Urinary bladder (tissue), 4 donors: ENCODE results near the gene SNRPD1. TPM values are rescaled to one million over a fixed set of nuclear protein-coding genes. Genes with fewer than 3 reads are reported as not detected.
"Not testable (repeated sequence)": the region's sequence is repeated elsewhere in the genome, so short reads cannot be mapped to it uniquely, and the experiment has no call there.

Experiments
- DNase-seq: peaks from one replicate; pipeline ENCODE4 v3.0.0-alpha.2; 2015; ENCODE audit errors: extremely low spot score
- H3K27ac ChIP-seq: one replicate; pipeline ENCODE4 v1.5.1; 2013; ENCODE audit warnings: low read depth, mild to moderate bottlenecking, moderate library complexity
- H3K36me3 ChIP-seq: one replicate; pipeline ENCODE4 v1.6.1; 2013; ENCODE audit warnings: mild to moderate bottlenecking, moderate library complexity; ENCODE audit not compliant: insufficient read depth
- H3K4me1 ChIP-seq: one replicate; pipeline ENCODE4 v1.6.1; 2013; ENCODE audit warnings: mild to moderate bottlenecking, moderate library complexity; ENCODE audit not compliant: insufficient read depth
- H3K4me3 ChIP-seq: one replicate; pipeline ENCODE4 v1.5.1; 2013; ENCODE audit warnings: low read depth, low read length
- WGBS: extraction: QIAGEN DNeasy Blood & Tissue Kit; methylation state at CpG from one replicate; pipeline ENCODE4 v1.1.7; 2013; 5-methylcytosine and 5-hydroxymethylcytosine counted together
- polyA plus RNA-seq: library from polyadenylated mRNA; stranded (reverse); fragments of 200-250 nt; gene quantifications from one replicate; pipeline ENCODE4 v1.2.3, GENCODE V29; 2013
- total RNA-seq: library from RNA; depleted of rRNA; stranded (reverse); fragments of >200 nt; gene quantifications from one replicate; pipeline ENCODE4 v1.2.3, GENCODE V29; 2014
- donor health status: healthy with polysubstance abuse.
- donor health status: healthy.

The SNRPD1 gene
- total and polyA plus RNA-seq, 2 donors: 10.6 to 15.5 TPM

GRCh38 chr18:21605213-21605612, 6.9 kb upstream of the SNRPD1 start:
- no peaks in the 10 kb centered on the region for H3K36me3 ChIP-seq
- H3K4me1 ChIP-seq: no peaks in the 10 kb centered on the region
- DNase-seq: no peak
- no peak overlapping the region for H3K4me3 ChIP-seq
- no peak overlapping the region for H3K27ac ChIP-seq

- 56% methylated on average over 30 of the region's 30 CpGs for WGBS
- not testable (repeated sequence) for H3K36me3 ChIP-seq, H3K27ac ChIP-seq, H3K4me1 ChIP-seq, DNase-seq
- H3K4me3 ChIP-seq: peak overlapping the region; percentile 92
Measured at GRCh38 chr18:21611401-21612124, 551 bp upstream of the SNRPD1 start.

- H3K4me3 ChIP-seq: not testable (repeated sequence)
Measured at GRCh38 chr18:21621640-21622039, 9.5 kb downstream of the SNRPD1 start.

GRCh38 chr18:21629089-21629832, 17.1 kb downstream of the SNRPD1 start:
- DNase-seq: no peak
- Histone ChIP-seq H3K4me3 (no peak overlapping the region), H3K36me3 (peaks cover 3% of the 10 kb centered on the region), H3K27ac (no peak overlapping the region), H3K4me1 (no peaks in the 10 kb centered on the region)
- 90% methylated on average over 9 of the region's 9 CpGs for WGBS

More at GRCh38 chr18:21621640-21622039, 9.5 kb downstream of the SNRPD1 start:
- 91% methylated on average over 9 of the region's 9 CpGs for WGBS
- not testable (repeated sequence) for H3K36me3 ChIP-seq, H3K4me1 ChIP-seq, H3K27ac ChIP-seq, DNase-seq

GRCh38 chr18:21632393-21632792, 20.3 kb downstream of the SNRPD1 start:
- DNase-seq: no peak
- Histone ChIP-seq H3K4me3 (no peak overlapping the region), H3K4me1 (no peaks in the 10 kb centered on the region), H3K27ac (no peak overlapping the region), H3K36me3 (no peaks in the 10 kb centered on the region)
- WGBS: 100% methylated on average over 1 of the region's 1 CpG

- H3K36me3 ChIP-seq: no peaks in the 10 kb centered on the region
- no peak overlapping the region for H3K27ac ChIP-seq
- WGBS: 81% methylated on average over 4 of the region's 4 CpGs
Measured at GRCh38 chr18:21634588-21635199, 22.6 kb downstream of the SNRPD1 start.

GRCh38 chr18:21636769-21637168, 24.7 kb downstream of the SNRPD1 start:
- H3K36me3 ChIP-seq: no peaks in the 10 kb centered on the region
- no peak overlapping the region for H3K27ac ChIP-seq
- 87% methylated on average over 13 of the region's 13 CpGs for WGBS
- DNase-seq: no peak
- H3K4me1 ChIP-seq: no peaks in the 10 kb centered on the region
- no peak overlapping the region for H3K4me3 ChIP-seq

More at GRCh38 chr18:21634588-21635199, 22.6 kb downstream of the SNRPD1 start:
- DNase-seq: no peak
- Histone ChIP-seq H3K4me1 (no peaks in the 10 kb centered on the region), H3K4me3 (no peak overlapping the region)

- no peaks in the 10 kb centered on the region for H3K4me1 ChIP-seq
- DNase-seq: no peak
- no peak overlapping the region for H3K27ac ChIP-seq
- no peak overlapping the region for H3K4me3 ChIP-seq
- no peaks in the 10 kb centered on the region for H3K36me3 ChIP-seq
- 89% methylated on average over 3 of the region's 3 CpGs for WGBS
Measured at GRCh38 chr18:21638822-21639221, 26.7 kb downstream of the SNRPD1 start.

- not testable (repeated sequence) for H3K36me3 ChIP-seq, H3K4me1 ChIP-seq, DNase-seq, H3K27ac ChIP-seq, H3K4me3 ChIP-seq
- WGBS: 99% methylated on average over 5 of the region's 5 CpGs
Measured at GRCh38 chr18:21640375-21640774, 28.3 kb downstream of the SNRPD1 start.

GRCh38 chr18:21650311-21650710, 38.2 kb downstream of the SNRPD1 start:
- no peaks in the 10 kb centered on the region for H3K4me1 ChIP-seq
- DNase-seq: no peak
- WGBS: 53% methylated on average over 1 of the region's 1 CpG
- H3K4me3 ChIP-seq: no peak overlapping the region
- no peaks in the 10 kb centered on the region for H3K36me3 ChIP-seq
- H3K27ac ChIP-seq: no peak overlapping the region

- H3K36me3 ChIP-seq: peaks cover 1% of the 10 kb centered on the region
- WGBS: 97% methylated on average over 4 of the region's 4 CpGs
- no peak overlapping the region for H3K4me3 ChIP-seq
- DNase-seq: no peak
- H3K27ac ChIP-seq: no peak overlapping the region
- no peaks in the 10 kb centered on the region for H3K4me1 ChIP-seq
Measured at GRCh38 chr18:21652073-21652472, 40.0 kb downstream of the SNRPD1 start.

- no peaks in the 10 kb centered on the region for H3K4me1 ChIP-seq
- peaks cover 2% of the 10 kb centered on the region for H3K36me3 ChIP-seq
- H3K27ac ChIP-seq: no peak overlapping the region
- 91% methylated on average over 3 of the region's 3 CpGs for WGBS
- DNase-seq: no peak
- H3K4me3 ChIP-seq: no peak overlapping the region
Measured at GRCh38 chr18:21653361-21653760, 41.2 kb downstream of the SNRPD1 start.

- Histone ChIP-seq H3K27ac (no peak overlapping the region), H3K4me1 (no peaks in the 10 kb centered on the region), H3K4me3 (no peak overlapping the region), H3K36me3 (peaks cover 2% of the 10 kb centered on the region)
- DNase-seq: no peak
Measured at GRCh38 chr18:21656402-21656801, 44.3 kb downstream of the SNRPD1 start.

- Histone ChIP-seq H3K4me1 (no peaks in the 10 kb centered on the region), H3K4me3 (no peak overlapping the region), H3K27ac (no peak overlapping the region), H3K36me3 (peaks cover 2% of the 10 kb centered on the region)
- WGBS: 89% methylated on average over 2 of the region's 2 CpGs
- no peak for DNase-seq
Measured at GRCh38 chr18:21660078-21660477, 48.0 kb downstream of the SNRPD1 start.
